Cardiac muscle cell (in vitro differentiated cells and primary cell): ENCODE results near the gene ODC1. TPM values are rescaled to one million over a fixed set of nuclear protein-coding genes. Genes with fewer than 3 reads are reported as not detected.

Experiments
- DNase-seq, 2 donors: peaks; one replicate each; pipeline versions ENCODE4 v3.0.0 to v3.0.0-alpha.2; 2010 to 2017; ENCODE audit warnings: low read depth in 1 of 2, low spot score in 1 of 2
- H3K27ac ChIP-seq: fragments of 200-600 bp; sonication (generic); 2 replicates; pipeline ENCODE4 v1.5.1; 2016
- H3K27me3 ChIP-seq: fragments of 200-600 bp; sonication (generic); 2 replicates; pipeline ENCODE4 v1.6.0; 2016; ENCODE audit warnings: control low read depth
- H3K36me3 ChIP-seq: fragments of 200-600 bp; sonication (generic); 2 replicates; pipeline ENCODE4 v1.5.1; 2016; ENCODE audit warnings: control low read depth
- H3K4me1 ChIP-seq: fragments of 200-600 bp; sonication (generic); 2 replicates; pipeline ENCODE4 v1.8.1; 2017; ENCODE audit warnings: low read depth, mild to moderate bottlenecking, mixed run types
- H3K4me3 ChIP-seq: fragments of 200-600 bp; sonication (generic); 2 replicates; pipeline ENCODE4 v1.5.1; 2016; ENCODE audit warnings: mild to moderate bottlenecking
- H3K9me3 ChIP-seq: fragments of 200-600 bp; sonication (generic); 2 replicates; pipeline ENCODE4 v1.5.1; 2017; ENCODE audit warnings: low read depth, mild to moderate bottlenecking, control low read depth
- CTCF ChIP-seq: IDR thresholded peaks from 2 replicates; pipeline ENCODE4 v1.5.1; 2012; ENCODE audit warnings: low read depth, mild to moderate bottlenecking, low read length
- polyA plus RNA-seq: library from polyadenylated mRNA; unstranded; fragments of >200 nt; fragmentation: Nextera tagmentation; extraction: Ambion mirVana; gene quantifications from 2 replicates; pipeline ENCODE4 v1.2.1, GENCODE V29; 2016
- total RNA-seq: library from RNA; depleted of rRNA; stranded (reverse); fragments of >200 nt; gene quantifications from 2 replicates; pipeline ENCODE4 v1.2.3, GENCODE V29; 2016

The ODC1 gene
- total RNA-seq (129 and 165 TPM in 2 replicates), polyA plus RNA-seq (117 and 133 TPM in 2 replicates)

GRCh38 chr2:10447895-10448575, at the start of gene ODC1:
ODC1 (minus strand) TSS chr2:10448327; CDS start chr2:10445032, 3,295 bp downstream.
- Histone ChIP-seq H3K36me3 (peaks cover 19% of the 10 kb centered on the region), H3K4me3 (peak within 1 kb of the TSS; percentile 49), H3K27ac (peak within 1 kb of the TSS; percentile 92), H3K27me3 (no peaks in the 10 kb centered on the region), H3K4me1 (peaks cover 11% of the 10 kb centered on the region), H3K9me3 (no peaks in the 10 kb centered on the region)
- no peak for TF ChIP-seq CTCF
- DNase-seq: peak; percentile 95 to 96

GRCh38 chr2:10497797-10498251, 49.7 kb upstream of the ODC1 start:
- peak in 1 of 2 donors; percentile 73 for DNase-seq
- Histone ChIP-seq H3K36me3 (no peaks in the 10 kb centered on the region), H3K4me1 (no peaks in the 10 kb centered on the region), H3K27ac (no peak overlapping the region), H3K4me3 (no peak overlapping the region), H3K27me3 (peaks cover 9% of the 10 kb centered on the region), H3K9me3 (no peaks in the 10 kb centered on the region)
- TF ChIP-seq CTCF: no peak

DNA sequence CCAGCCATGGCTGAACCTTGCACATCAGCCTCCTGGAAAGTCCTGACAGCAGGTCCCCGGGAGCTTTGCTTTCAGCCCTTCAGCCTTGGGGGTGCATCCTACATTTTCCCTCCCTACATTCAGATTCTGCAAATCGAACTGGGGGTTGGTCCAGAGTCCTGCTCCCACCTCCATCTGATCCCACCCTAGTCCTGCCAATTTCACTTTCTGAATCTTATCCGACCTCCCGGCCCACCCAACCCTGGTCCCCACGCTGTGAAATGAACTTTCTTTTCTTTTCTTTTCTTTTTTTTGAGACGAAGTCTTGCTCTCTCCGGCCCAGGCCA, 47.8 kb upstream of the ODC1 start:
- Histone ChIP-seq H3K4me1 (no peaks in the 10 kb centered on the region), H3K9me3 (no peaks in the 10 kb centered on the region), H3K27ac (no peak overlapping the region), H3K36me3 (no peaks in the 10 kb centered on the region), H3K4me3 (no peak overlapping the region), H3K27me3 (peaks cover 9% of the 10 kb centered on the region)
- DNase-seq: no peak
- no peak for TF ChIP-seq CTCF

- H3K4me3 ChIP-seq: no peak overlapping the region
- DNase-seq: no peak
- no peaks in the 10 kb centered on the region for H3K9me3 ChIP-seq
- no peaks in the 10 kb centered on the region for H3K4me1 ChIP-seq
- no peaks in the 10 kb centered on the region for H3K36me3 ChIP-seq
- peaks cover 9% of the 10 kb centered on the region for H3K27me3 ChIP-seq
- no peak overlapping the region for H3K27ac ChIP-seq
- TF ChIP-seq CTCF: no peak
These were observed 47.3 kb upstream of the ODC1 start for GRCh38 chr2:10495311-10495987.

DNA sequence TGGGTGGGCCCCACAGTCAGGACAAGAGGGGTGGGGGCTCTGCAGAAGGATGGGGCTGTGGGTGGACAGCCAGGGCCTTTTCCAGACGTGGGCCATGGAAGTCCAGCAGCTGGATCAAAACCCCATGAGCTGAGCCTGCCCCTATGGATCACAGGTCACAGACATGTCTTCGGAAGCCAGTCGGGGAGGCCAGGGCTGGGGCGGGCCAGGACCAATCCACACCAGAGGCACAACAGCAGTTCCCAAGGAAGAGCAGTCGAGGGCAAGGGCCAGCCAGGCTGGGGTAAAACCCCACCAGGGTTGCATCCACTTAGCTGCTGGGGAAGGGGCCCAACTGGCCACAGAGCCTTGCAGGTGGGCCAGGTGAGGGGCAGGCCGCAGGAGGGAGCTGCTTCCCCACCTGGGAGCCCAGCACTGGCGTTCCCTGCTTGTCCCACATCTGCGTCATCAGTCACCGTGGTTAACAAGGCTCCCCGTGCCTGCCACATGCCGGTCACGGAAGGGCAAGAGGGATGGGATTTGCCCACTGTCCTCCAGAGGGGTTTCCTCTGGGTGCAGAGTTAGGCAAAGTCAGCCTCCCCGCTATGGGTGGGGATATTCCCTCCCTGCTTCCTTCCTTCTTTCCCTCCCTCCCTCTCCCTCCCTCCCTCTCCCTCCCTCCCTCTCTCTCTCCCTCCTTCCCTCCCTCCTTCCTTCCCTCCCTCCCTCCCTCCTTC, 46.4 kb upstream of the ODC1 start:
- DNase-seq: no peak
- TF ChIP-seq CTCF: no peak
- Histone ChIP-seq H3K9me3 (no peaks in the 10 kb centered on the region), H3K4me1 (no peaks in the 10 kb centered on the region), H3K4me3 (no peak overlapping the region), H3K27ac (no peak overlapping the region), H3K27me3 (peaks cover 9% of the 10 kb centered on the region), H3K36me3 (no peaks in the 10 kb centered on the region)
